Neuronal stem cell (in vitro differentiated cells): ENCODE data around the gene ADCY7.

Experiments used
- DNase-seq: peaks from one replicate; pipeline ENCODE4 v3.0.0-alpha.2; 2013; ENCODE audit warnings: low spot score
- H2AFZ ChIP-seq: one replicate; pipeline ENCODE4 v1.6.1; 2013; ENCODE audit warnings: mild to moderate bottlenecking, low read length, inconsistent platforms
- H2AK5ac ChIP-seq: 2 replicates; pipeline ENCODE4 v1.6.1; 2013; ENCODE audit warnings: low read depth, mild to moderate bottlenecking, inconsistent platforms, low read length, moderate library complexity, mixed read lengths
- H2BK120ac ChIP-seq: 2 replicates; pipeline ENCODE4 v1.6.1; 2013; ENCODE audit warnings: low read depth, mild to moderate bottlenecking, inconsistent platforms, low read length, moderate library complexity, mixed read lengths
- H2BK12ac ChIP-seq: one replicate; pipeline ENCODE4 v1.6.1; 2013; ENCODE audit warnings: low read length, inconsistent platforms
- H2BK15ac ChIP-seq: 2 replicates; pipeline ENCODE4 v1.6.1; 2013; ENCODE audit warnings: mild to moderate bottlenecking, low read length, inconsistent platforms, mixed read lengths
- H2BK5ac ChIP-seq: one replicate; pipeline ENCODE4 v1.6.1; 2013; ENCODE audit warnings: inconsistent platforms, mild to moderate bottlenecking, low read length, moderate library complexity
- H3K14ac ChIP-seq: one replicate; pipeline ENCODE4 v1.6.1; 2013; ENCODE audit warnings: low read length, inconsistent platforms
- H3K18ac ChIP-seq: 2 replicates; pipeline ENCODE4 v1.6.1; 2013; ENCODE audit warnings: low read length, inconsistent platforms
- H3K23ac ChIP-seq: 2 replicates; pipeline ENCODE4 v1.6.1; 2013; ENCODE audit warnings: low read depth, mild to moderate bottlenecking, mixed read lengths, low read length, inconsistent platforms; ENCODE audit not compliant: poor library complexity
- H3K27ac ChIP-seq: replicated peaks from 3 replicates; pipeline ENCODE4 v1.5.1; 2013; ENCODE audit warnings: low read length, inconsistent platforms
- H3K27me3 ChIP-seq, 3 experiments: 2 replicates each; pipeline ENCODE4 v1.6.1; 2013; ENCODE audit warnings: low read length in 3 of 3, mild to moderate bottlenecking in 2 of 3, inconsistent platforms in 1 of 3, low read depth in 1 of 3, mixed read lengths in 1 of 3, moderate library complexity in 1 of 3; ENCODE audit not compliant: control insufficient read depth in 3 of 3, insufficient read depth in 3 of 3
- H3K36me3 ChIP-seq, 2 donors: replicated peaks in 1 of 2; 2 replicates each; pipeline ENCODE4 v1.6.1; 2013; ENCODE audit warnings: low read length in 2 of 2; ENCODE audit not compliant: control insufficient read depth in 2 of 2, insufficient read depth in 2 of 2
- H3K4ac ChIP-seq: 2 replicates; pipeline ENCODE4 v1.6.1; 2013; ENCODE audit warnings: inconsistent platforms, mild to moderate bottlenecking, low read length, moderate library complexity
- H3K4me1 ChIP-seq, 2 donors: 1 replicate in 1 of 2; 2 replicates in 1 of 2; pipeline ENCODE4 v1.6.1; 2013; ENCODE audit warnings: low read length in 2 of 2, low read depth in 1 of 2; ENCODE audit not compliant: control insufficient read depth in 2 of 2, insufficient read depth in 1 of 2
- H3K4me2 ChIP-seq: one replicate; pipeline ENCODE4 v1.6.1; 2013; ENCODE audit warnings: mild to moderate bottlenecking, low read length, inconsistent platforms; ENCODE audit not compliant: insufficient read depth, poor library complexity, severe bottlenecking
- H3K4me3 ChIP-seq, 2 donors: 2 replicates each; pipeline ENCODE4 v1.5.1; 2013; ENCODE audit warnings: low read length in 2 of 2, mild to moderate bottlenecking in 2 of 2, inconsistent platforms in 1 of 2, moderate library complexity in 1 of 2
- H3K79me1 ChIP-seq: one replicate; pipeline ENCODE4 v1.6.1; 2013; ENCODE audit warnings: low read depth, mild to moderate bottlenecking, inconsistent platforms, low read length, moderate library complexity
- H3K9ac ChIP-seq: one replicate; pipeline ENCODE4 v1.6.1; 2013; ENCODE audit warnings: mild to moderate bottlenecking, low read depth, low read length, inconsistent platforms; ENCODE audit not compliant: poor library complexity
- H3K9me3 ChIP-seq, 2 donors: replicated peaks in 1 of 2; 2 replicates each; pipeline versions ENCODE3 to v1.6.1; 2013; ENCODE audit warnings: low read length in 2 of 2, mild to moderate bottlenecking in 2 of 2, inconsistent platforms in 1 of 2, low read depth in 1 of 2, mixed read lengths in 1 of 2, moderate library complexity in 1 of 2; ENCODE audit not compliant: control insufficient read depth in 2 of 2, insufficient read depth in 1 of 2
- H4K8ac ChIP-seq: one replicate; pipeline ENCODE4 v1.6.1; 2013; ENCODE audit warnings: low read depth, mild to moderate bottlenecking, inconsistent platforms, low read length, moderate library complexity
- H4K91ac ChIP-seq: one replicate; pipeline ENCODE4 v1.6.1; 2013; ENCODE audit warnings: low read length, low read depth, mild to moderate bottlenecking, inconsistent platforms; ENCODE audit not compliant: poor library complexity
- WGBS, 2 donors: extraction: QIAGEN DNeasy Blood & Tissue Kit; methylation state at CpG; one replicate each; pipeline ENCODE4 v1.1.7; 2013; ENCODE audit warnings: missing lambda C conversion rate in 2 of 2, mixed read lengths in 1 of 2; ENCODE audit not compliant: insufficient read length in 2 of 2, insufficient replicate concordance in 1 of 2; ENCODE audit errors: extremely low coverage in 2 of 2; 5-methylcytosine and 5-hydroxymethylcytosine counted together

Gene ADCY7

DNA sequence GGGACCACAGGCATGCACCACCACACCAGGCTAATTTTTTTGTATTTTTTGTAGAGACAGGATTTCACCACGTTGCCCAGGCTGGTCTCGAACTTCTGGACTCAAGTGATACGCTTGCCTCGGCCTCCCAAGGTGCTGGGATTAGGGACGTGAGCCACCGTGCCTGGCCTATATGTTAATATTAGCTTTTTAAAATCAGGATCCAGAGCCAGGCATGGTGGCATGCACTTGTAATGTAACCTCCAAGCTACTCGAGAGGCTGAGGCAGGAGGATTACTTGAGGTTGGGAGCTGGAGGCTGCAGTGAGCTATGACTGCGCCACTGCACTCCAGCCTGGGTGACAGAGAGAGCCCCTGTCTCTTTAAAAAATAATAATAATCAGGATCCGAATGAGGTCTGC is 8.5 kb upstream of the ADCY7 start:
- H3K4me1 ChIP-seq: peaks cover 13 to 16% of the 10 kb centered on the region in 2 donors
- no peak overlapping the region for H2AFZ ChIP-seq
- no peak overlapping the region for H3K14ac ChIP-seq
- no CpG with 5 or more reads among the region's 9 CpGs for WGBS, 2 donors
- no peak overlapping the region for H2AK5ac ChIP-seq
- H2BK5ac ChIP-seq: no peak overlapping the region
- no peaks in the 10 kb centered on the region for H3K36me3 ChIP-seq
- H2BK120ac ChIP-seq: no peak overlapping the region
- no peak overlapping the region for H3K4me2 ChIP-seq
- H4K91ac ChIP-seq: no peak overlapping the region
- no peak overlapping the region for H4K8ac ChIP-seq
- no peak overlapping the region for H3K4ac ChIP-seq
- no peak for DNase-seq
- no peak overlapping the region for H3K27ac ChIP-seq
- no peak overlapping the region for H2BK15ac ChIP-seq
- no peaks in the 10 kb centered on the region for H3K79me1 ChIP-seq
- H2BK12ac ChIP-seq: no peak overlapping the region
- no peak overlapping the region for H3K9ac ChIP-seq
- no peak overlapping the region for H3K23ac ChIP-seq
- H3K18ac ChIP-seq: no peak overlapping the region
- peaks cover 0 to 12% (median 0%) of the 10 kb centered on the region in 3 experiments for H3K27me3 ChIP-seq
- H3K9me3 ChIP-seq: no peaks in the 10 kb centered on the region
- no peak overlapping the region for H3K4me3 ChIP-seq

- Histone ChIP-seq H2BK15ac (no peak overlapping the region), H2BK120ac (no peak overlapping the region), H3K4ac (no peak overlapping the region), H4K91ac (no peak overlapping the region), H3K18ac (peak overlapping the region; percentile 15), H3K27ac (peak overlapping the region; percentile 28), H3K79me1 (no peaks in the 10 kb centered on the region), H3K36me3 (no peaks in the 10 kb centered on the region), H3K4me2 (no peak overlapping the region), H3K23ac (no peak overlapping the region), H3K9me3 (no peaks in the 10 kb centered on the region), H3K4me1 (peaks cover 9 to 13% of the 10 kb centered on the region in 2 donors), H3K9ac (no peak overlapping the region), H2BK12ac (no peak overlapping the region), H2AFZ (peak overlapping the region; percentile 71), H4K8ac (no peak overlapping the region), H3K4me3 (peak overlapping the region in 1 of 2 donors; percentile 8), H3K14ac (no peak overlapping the region), H2AK5ac (peak overlapping the region; percentile 13), H2BK5ac (no peak overlapping the region), H3K27me3 (peaks cover 0 to 12% (median 0%) of the 10 kb centered on the region in 3 experiments)
- WGBS, 2 donors: no CpG with 5 or more reads among the region's 23 CpGs
- DNase-seq: peak; percentile 57
Observed at GRCh38 chr16:50259334-50260205, 6.8 kb upstream of the ADCY7 start.

- Histone ChIP-seq H3K9me3 (no peaks in the 10 kb centered on the region), H3K4me1 (peaks cover 9 to 13% of the 10 kb centered on the region in 2 donors), H3K4me3 (no peak overlapping the region), H2AK5ac (peak overlapping the region; percentile 13), H2BK120ac (no peak overlapping the region), H2BK5ac (no peak overlapping the region), H3K36me3 (no peaks in the 10 kb centered on the region), H3K4ac (no peak overlapping the region), H3K23ac (no peak overlapping the region), H3K4me2 (no peak overlapping the region), H4K8ac (no peak overlapping the region), H3K14ac (no peak overlapping the region), H3K27me3 (peaks cover 0 to 12% (median 0%) of the 10 kb centered on the region in 3 experiments), H2BK15ac (no peak overlapping the region), H3K27ac (no peak overlapping the region), H2BK12ac (no peak overlapping the region), H3K18ac (peak overlapping the region; percentile 15), H4K91ac (no peak overlapping the region), H3K79me1 (no peaks in the 10 kb centered on the region), H3K9ac (no peak overlapping the region), H2AFZ (peak overlapping the region; percentile 71)
- whole genome bisulfite sequencing, 2 donors: no CpG with 5 or more reads among the region's 9 CpGs
- no peak for DNase-seq
Observed at GRCh38 chr16:50260206-50261159, 5.9 kb upstream of the ADCY7 start.
